A549 (cell line): ENCODE data around the gene PRKCZ.

Source experiments
- CBX2 ChIP-seq: fragments of 200-600 bp; sonication (generic); IDR thresholded peaks from 2 replicates; pipeline ENCODE4 v1.6.1; 2016; ENCODE audit warnings: low read depth, mild to moderate bottlenecking, borderline replicate concordance
- CHD2 ChIP-seq: fragments of 150-350 bp; IDR thresholded peaks from 2 replicates; pipeline ENCODE4 v1.6.1; 2014; ENCODE audit warnings: low read length; ENCODE audit not compliant: partially characterized antibody
- POLR2A ChIP-seq: IDR thresholded peaks from 2 replicates; pipeline ENCODE4 v1.6.1; 2012; ENCODE audit warnings: mild to moderate bottlenecking, low read length
- POLR2AphosphoS2 ChIP-seq: conservative IDR thresholded peaks from 2 replicates; pipeline ENCODE4 v1.6.1; 2012; ENCODE audit warnings: low read length, improper control_type of control experiment, inconsistent platforms
- RAD21 ChIP-seq, 2 experiments: fragments of >200 bp in 1 of 2; sonication (Bioruptor Twin) in 1 of 2; formaldehyde crosslinking in 1 of 2; IDR thresholded peaks in 1 of 2; conservative IDR thresholded peaks in 1 of 2; 2 replicates in 1 of 2; 3 replicates in 1 of 2; pipeline ENCODE4 v1.6.1; 2012 to 2018; ENCODE audit warnings: inconsistent platforms in 1 of 2
- SREBF2 ChIP-seq: fragments of 450-650 bp; IDR thresholded peaks from 2 replicates; pipeline ENCODE4 v1.6.1; 2014; ENCODE audit warnings: mild to moderate bottlenecking, moderate library complexity
- TF ChIP-seq, protein P1 (sequence below): fragments of >200 bp; sonication (Bioruptor Twin); formaldehyde crosslinking; IDR thresholded peaks from 3 replicates; pipeline ENCODE4 v1.5.1; 2016
- TF ChIP-seq, protein P2 (sequence below): fragments of 200-600 bp; sonication (generic); IDR thresholded peaks from 2 replicates; pipeline ENCODE4 v1.6.1; 2016; ENCODE audit warnings: antibody characterized with exemption, mild to moderate bottlenecking, moderate library complexity

DNA sequence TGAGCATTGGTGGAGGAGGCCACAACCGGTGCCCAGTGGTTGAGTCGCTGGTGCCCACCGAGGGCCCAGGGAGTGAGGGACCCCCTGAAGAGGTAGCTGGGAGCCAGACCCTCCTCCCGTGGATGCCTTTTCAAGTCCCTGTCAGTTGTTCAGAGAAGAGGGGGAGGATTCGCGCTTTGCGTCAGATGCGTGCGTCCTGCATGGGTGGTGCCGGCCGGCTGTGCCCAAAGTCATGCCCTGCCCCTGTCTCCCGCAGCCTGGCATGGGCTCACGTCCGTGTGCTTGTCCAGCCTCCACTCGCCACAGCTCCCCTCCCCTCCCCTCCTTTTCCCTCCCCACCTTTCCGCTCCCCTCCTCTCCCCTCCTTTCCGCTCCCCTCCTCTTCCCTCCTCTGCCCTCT is 45.2 kb downstream of the PRKCZ start:
- TF ChIP-seq POLR2AphosphoS2 (no peak), POLR2A (no peak), RAD21 (conservative IDR thresholded peaks at IDR 0.05 in 1 of 2, IDR thresholded peaks at IDR 0.05 in 1 of 2) (no peak), CHD2 (no peak), SREBF2 (no peak), CBX2 (no peak)
- TF ChIP-seq, protein P1, sequence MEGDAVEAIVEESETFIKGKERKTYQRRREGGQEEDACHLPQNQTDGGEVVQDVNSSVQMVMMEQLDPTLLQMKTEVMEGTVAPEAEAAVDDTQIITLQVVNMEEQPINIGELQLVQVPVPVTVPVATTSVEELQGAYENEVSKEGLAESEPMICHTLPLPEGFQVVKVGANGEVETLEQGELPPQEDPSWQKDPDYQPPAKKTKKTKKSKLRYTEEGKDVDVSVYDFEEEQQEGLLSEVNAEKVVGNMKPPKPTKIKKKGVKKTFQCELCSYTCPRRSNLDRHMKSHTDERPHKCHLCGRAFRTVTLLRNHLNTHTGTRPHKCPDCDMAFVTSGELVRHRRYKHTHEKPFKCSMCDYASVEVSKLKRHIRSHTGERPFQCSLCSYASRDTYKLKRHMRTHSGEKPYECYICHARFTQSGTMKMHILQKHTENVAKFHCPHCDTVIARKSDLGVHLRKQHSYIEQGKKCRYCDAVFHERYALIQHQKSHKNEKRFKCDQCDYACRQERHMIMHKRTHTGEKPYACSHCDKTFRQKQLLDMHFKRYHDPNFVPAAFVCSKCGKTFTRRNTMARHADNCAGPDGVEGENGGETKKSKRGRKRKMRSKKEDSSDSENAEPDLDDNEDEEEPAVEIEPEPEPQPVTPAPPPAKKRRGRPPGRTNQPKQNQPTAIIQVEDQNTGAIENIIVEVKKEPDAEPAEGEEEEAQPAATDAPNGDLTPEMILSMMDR: no peak
- TF ChIP-seq, protein P2, sequence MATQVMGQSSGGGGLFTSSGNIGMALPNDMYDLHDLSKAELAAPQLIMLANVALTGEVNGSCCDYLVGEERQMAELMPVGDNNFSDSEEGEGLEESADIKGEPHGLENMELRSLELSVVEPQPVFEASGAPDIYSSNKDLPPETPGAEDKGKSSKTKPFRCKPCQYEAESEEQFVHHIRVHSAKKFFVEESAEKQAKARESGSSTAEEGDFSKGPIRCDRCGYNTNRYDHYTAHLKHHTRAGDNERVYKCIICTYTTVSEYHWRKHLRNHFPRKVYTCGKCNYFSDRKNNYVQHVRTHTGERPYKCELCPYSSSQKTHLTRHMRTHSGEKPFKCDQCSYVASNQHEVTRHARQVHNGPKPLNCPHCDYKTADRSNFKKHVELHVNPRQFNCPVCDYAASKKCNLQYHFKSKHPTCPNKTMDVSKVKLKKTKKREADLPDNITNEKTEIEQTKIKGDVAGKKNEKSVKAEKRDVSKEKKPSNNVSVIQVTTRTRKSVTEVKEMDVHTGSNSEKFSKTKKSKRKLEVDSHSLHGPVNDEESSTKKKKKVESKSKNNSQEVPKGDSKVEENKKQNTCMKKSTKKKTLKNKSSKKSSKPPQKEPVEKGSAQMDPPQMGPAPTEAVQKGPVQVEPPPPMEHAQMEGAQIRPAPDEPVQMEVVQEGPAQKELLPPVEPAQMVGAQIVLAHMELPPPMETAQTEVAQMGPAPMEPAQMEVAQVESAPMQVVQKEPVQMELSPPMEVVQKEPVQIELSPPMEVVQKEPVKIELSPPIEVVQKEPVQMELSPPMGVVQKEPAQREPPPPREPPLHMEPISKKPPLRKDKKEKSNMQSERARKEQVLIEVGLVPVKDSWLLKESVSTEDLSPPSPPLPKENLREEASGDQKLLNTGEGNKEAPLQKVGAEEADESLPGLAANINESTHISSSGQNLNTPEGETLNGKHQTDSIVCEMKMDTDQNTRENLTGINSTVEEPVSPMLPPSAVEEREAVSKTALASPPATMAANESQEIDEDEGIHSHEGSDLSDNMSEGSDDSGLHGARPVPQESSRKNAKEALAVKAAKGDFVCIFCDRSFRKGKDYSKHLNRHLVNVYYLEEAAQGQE: no peak
